CD4-positive, alpha-beta T cell treated with Interleukin-6 at 100 ng/mL for 8 hours (primary cell): Measurements from ENCODE around the gene CNPY2.
A peak's percentile ranks its signal among the peaks of the same experiment; 100 is the strongest.
"Not testable (repeated sequence)": the region's sequence is repeated elsewhere in the genome, so short reads cannot be mapped to it uniquely, and the experiment has no call there.

Experiments
- DNase-seq: peaks from one replicate; pipeline ENCODE4 v3.0.0-alpha.2; 2020; ENCODE audit warnings: mixed read lengths, low spot score

The CNPY2 gene

DNA sequence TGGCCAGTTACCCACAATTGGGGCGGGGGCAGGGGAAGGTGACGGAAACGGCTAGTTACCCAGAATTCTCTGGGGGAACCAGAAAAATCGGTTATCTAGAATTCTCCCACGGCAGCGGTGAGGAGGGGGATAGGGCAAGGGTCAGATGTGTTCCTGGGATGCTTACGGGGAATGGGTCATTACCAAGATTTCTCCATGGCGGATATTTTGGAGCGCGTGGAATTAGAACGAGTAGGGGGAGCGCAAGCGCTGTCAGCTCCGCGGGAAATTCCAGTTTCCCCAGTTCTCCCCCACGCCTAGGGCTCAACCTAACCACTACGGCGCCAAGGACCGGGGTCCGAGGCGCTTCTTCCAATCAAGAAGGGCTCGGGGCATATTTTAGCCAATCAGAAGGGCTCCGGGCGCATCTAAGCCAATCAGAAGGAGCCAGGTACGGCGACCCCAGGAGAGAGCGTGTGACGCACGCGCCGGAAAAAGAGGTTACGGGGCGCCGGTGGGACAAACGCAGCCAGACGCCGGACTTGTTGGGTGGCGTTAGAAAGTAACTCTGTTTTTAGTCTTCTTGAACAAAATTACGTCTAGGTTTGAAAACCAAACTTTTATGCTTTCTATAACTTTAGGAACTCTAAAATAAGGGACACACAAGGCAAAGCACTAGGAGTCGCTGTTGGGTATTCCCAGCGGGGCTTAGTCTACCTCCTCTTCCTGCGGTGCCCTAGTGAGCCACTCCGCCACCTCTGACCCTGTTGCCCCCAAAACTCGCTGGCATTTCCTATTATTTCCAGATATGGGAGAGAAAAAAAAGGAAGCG lies 18.1 kb upstream of the CNPY2 start, which contains the start of gene PAN2:
Gene PAN2 (minus strand): TSS at position 322 of the 811 bp plus-strand sequence. CDS start 906 bp downstream, outside the sequence.
- DNase-seq: peak; percentile 94

DNA sequence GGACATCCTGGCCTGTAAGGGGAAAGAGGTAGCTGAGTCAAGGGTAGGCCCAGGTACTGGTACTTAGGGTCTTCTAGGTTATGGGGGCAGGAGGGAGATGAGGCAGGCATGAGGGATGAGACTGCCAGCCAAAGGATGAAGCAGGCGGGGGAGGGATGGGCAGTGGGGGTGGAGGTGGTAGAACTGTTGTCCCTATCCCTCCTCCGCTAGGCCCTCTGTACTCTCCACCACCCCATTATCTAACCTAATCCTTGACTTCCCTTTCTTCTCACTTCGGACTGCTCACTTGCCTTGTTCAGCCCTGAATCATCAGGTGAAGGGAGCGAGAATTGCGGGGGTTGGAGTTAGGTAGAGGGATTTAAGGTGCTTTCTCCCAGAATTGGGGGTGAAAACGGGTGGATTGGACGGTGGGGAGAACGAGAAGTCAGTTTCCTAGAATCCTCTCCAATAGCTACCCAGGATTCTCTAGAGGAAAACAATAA lies 17.4 kb upstream of the CNPY2 start:
- DNase-seq: no peak

- DNase-seq: no peak
Measured at GRCh38 chr12:56332512-56333196, 16.9 kb upstream of the CNPY2 start.

DNA sequence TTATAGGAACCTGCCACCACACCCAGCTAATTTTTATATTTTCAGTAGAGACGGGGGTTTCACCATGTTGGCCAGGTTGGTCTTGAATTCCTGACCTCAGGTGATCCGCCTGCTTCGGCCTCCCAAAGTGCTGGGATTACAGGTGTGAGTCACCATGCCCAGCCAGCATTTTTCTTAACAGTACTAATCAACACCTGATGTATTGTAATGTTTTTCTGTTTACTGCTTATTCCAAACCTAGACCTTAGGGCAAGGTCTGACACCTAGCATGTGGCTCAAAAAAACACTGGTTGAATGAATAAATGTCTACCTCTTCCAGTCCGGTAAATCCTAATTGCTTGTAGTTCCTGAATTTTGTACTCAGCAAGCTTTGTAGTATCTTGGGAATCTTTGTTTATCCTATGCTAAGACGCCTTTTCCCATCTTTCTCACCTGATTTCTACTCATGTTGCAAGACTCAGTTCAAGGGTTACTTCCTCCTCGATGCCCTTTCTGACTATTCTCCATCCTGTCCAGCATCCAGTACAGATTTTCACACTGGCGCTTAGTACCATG lies 15.2 kb upstream of the CNPY2 start:
- DNase-seq: no peak

GRCh38 chr12:56326533-56326932 lies 10.7 kb upstream of the CNPY2 start:
- no peak for DNase-seq

DNA sequence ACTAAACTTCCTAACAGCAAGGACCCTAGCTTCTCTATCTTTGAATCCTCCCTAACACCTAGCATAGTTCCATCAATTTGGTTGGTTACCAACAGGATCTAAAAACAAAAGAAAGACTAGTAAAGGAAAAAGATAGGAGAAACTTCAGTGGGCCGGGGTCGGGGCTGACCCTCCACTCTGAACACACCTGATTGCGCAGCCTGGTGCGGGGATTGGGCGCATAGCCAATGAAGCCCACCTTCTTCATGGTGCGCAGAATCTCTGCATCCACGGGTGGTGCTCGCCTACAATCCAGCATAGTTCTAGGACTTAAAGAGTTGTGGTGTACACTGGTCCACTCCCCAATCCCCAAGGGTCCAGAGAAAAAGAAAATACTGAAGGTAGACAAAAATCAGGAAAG lies 10.3 kb upstream of the CNPY2 start:
- no peak for DNase-seq

DNA sequence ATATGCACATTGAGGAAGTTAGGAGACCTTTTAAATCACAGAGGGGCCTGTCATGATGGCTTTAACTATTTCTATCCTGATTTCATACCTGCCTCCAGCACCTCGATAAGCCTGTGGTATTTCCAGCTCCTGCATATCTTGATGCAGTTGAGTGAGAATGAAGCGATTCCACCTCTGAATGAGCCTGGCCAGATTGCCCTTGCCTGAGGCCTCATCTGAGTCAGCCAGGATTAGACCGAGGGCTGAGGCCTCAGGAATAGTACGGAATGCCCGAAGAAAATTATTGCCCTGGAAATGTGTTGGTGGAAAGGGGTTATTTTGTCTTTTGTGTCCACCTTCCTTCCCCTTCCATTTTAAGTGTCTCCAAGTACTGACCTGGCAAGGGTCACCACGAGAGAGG lies 8.4 kb upstream of the CNPY2 start:
- no peak for DNase-seq

DNA sequence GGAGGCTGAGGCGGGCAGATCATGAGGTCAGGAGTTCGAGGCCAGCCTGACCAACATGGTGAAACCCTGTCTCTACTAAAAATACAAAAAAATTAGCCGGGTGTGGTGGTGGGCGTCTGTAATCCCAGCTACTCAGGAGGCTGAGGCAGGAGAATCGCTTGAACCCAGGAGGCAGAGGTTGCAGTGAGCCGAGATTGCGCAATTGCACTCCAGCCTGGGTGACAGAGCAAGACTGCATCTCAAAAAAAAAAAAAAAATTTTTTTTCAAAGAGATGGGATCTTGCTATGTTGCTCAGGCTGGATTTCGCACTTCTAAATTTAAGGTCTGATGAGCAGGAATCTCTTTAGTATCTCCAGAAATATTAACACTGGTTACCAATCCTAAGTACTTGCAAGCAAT lies 5.8 kb upstream of the CNPY2 start:
- not testable (repeated sequence) for DNase-seq

DNA sequence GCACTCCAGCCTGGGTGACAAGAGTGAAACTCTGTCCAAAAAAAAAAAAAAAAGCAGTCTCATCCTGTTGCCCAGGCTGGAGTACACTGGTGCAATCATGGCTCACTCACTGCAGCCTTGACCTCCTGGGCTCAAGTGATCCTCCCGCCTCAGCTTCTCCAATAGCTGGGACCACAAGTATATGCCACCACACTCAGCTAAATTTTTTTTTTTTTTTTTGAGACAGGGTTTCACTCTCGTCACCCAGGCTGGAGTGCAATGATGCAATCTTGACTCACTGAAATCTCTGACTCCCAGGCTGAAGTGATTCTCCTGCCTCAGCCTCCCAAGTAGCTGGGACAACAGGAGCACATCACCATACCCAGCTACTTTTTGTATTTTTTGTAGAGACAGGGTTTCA lies 5.2 kb upstream of the CNPY2 start:
- DNase-seq: no peak

DNA sequence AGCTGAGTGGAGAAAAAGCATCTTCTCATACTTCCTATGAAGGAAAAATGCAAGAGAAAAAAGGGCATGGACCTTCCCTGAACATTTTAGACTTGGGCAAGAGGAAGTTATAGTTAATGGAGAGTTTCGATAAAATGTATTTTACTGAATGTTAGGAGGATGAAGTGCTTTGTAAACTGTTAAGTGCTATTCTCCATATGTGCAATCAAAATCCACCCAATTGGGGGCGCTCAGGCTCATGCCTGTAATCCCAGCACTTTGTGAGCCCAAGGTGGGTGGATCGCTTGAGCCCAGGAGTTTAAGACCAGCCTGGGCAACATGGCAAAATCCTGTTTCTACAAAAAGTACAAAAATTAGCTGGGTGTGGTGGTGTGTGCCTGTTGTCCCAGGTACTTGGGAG lies 1.9 kb upstream of the CNPY2 start:
- DNase-seq: no peak

DNA sequence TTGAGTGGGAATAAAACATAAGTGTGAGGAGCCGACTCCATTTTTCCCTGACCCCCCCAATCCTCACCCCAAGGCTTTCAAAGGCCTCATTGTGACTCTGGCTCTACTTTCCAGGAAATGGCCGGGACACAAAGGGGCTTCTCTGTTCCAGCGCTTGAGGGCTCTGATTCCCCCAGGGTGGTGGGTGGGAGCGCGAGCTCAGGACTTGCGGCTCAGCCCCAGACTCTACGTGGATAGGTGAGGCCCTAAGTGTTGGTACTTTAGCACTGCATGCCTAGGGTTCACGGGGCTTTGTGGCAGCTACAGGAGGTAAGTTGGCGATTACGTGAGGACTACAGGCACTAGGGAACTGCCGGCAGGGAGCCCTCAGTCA lies 553 bp downstream of the CNPY2 start:
- no peak for DNase-seq

DNA sequence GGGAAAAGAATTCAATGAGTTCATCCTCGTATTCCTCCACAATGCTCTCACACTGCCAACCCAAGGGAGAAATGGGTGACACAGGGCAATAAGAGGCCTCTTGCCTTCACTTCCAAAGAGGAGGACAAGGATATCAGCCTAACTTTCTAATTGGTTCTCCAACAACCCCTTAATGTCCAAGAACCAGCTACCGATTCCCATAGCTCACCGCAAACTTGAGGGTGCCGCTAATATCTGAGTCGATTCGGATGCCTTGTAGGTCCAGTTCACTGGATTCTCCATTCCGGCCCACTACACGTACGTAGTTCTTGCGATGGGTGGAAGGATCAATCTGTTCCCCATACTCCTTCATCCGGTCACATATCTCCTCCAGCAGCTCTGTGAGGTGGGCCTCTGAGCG lies 4.8 kb downstream of the CNPY2 start:
- DNase-seq: no peak

DNA sequence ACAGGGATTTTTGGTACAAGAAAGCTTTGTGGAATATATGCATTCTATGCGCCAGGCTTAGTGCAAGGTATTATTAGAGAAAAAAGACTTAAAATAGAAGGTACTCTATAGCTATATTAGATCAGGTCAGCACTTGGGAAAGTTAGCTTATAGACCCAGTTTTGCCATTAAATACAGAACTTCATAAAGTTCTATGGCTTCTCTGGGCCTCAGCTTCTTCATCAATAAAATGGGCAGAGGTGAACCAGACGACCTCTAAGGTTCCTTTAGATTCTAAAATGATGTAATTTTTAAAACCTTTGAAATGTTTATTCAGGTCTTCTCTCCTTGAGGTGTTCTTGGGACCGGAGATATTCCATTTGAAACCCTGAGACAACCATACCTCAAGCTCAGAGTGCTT lies 7.1 kb downstream of the CNPY2 start:
- DNase-seq: no peak

DNA sequence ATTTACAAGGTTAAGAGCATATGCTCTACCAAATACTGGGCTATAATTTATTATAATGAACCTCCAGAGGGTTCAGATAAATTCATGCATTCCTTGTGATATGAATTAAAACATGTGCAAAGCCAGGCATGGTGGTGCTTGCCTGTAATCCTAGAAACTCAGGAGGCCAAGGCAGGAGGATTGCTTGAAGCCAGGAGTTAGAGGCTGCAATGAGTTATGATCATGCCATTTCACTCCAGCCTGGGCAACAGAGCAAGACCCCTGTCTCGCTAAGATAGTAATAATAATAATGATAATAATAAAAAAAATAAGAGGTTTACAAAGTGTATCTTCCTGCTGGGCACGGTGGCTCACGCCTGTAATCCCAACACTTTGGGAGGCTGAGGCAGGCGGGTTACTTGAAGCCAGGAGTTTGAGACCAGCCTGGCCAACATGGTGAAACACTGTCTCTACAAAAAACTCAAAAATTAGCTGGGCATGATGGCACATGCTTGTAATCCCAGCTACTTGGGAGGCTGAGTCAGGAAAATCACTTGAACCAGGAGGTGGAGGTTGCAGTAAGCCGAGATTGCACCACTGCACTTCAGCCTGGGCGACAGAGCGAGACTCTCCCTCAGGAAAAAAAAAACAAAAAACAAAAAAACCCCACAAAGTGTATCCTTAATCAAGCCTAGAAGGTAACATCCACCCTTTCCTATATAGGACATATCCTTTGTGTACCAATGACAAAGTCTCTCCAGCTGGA lies 8.4 kb downstream of the CNPY2 start:
- no peak for DNase-seq

GRCh38 chr12:56304872-56305590 lies 10.8 kb downstream of the CNPY2 start:
- DNase-seq: no peak

DNA sequence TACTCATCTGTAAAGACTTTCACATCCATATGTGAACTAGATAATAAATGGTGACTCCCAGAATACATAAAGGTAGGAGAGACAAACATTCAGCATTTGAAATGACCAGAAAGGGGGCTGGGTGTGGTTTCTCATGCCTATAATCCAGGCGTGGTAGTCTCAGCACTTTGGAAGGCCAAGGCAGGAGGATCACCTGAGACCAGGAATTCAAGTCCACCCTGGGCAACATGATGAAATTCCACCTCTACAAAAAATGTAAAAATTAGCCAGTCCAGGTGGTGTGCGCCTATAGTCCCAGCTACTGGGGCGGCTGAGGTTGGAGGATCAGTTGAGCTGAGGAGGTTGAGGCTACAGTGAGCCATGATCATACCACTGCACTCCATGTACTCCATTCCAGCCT lies 11.5 kb downstream of the CNPY2 start:
- DNase-seq: no peak

GRCh38 chr12:56300644-56301464 lies 14.9 kb downstream of the CNPY2 start:
- DNase-seq: no peak

DNA sequence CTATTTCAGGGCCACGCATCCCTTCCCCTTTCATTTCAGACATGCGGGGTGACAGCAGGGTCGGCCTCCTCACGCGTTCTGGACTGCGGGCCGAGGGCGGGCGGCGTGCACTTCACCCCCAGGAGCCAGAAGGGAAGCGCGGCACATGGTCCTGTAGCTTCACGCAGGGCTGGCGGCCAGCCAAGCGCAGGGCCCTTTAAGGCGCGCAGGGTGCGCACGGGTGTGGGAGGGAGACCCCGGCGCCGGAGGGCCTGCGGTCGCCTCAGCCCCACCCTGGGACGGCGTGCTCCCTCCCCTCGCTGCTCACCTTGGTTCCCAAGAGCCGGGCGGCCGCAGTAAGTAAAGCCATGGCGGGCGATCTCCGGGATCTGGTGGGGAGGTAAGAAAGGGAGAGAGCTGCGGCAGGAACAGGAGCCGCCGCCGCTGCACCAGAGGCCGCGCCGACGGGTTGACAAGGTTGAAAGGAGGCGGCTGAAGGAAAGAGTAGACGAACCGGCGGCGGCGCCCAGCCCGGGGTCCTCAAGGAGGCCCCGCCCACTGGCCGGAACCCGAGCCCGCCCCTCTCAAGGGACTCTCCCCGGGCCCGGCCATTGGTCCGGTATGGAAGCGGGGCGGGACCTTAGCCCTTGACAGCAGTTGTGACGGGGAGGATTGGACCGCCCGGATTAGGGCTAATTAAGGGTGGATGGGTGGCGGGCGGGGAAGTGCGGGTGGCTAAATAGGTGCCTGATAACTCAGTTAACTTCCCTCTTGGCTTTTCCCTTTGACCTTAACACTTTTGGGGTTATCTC lies 15.7 kb downstream of the CNPY2 start, which contains the start of gene CS:
Gene CS (minus strand): TSS at position 478 of the 791 bp plus-strand sequence. CDS start 129 bp downstream, at position 349.
- DNase-seq: peak; percentile 99

DNA sequence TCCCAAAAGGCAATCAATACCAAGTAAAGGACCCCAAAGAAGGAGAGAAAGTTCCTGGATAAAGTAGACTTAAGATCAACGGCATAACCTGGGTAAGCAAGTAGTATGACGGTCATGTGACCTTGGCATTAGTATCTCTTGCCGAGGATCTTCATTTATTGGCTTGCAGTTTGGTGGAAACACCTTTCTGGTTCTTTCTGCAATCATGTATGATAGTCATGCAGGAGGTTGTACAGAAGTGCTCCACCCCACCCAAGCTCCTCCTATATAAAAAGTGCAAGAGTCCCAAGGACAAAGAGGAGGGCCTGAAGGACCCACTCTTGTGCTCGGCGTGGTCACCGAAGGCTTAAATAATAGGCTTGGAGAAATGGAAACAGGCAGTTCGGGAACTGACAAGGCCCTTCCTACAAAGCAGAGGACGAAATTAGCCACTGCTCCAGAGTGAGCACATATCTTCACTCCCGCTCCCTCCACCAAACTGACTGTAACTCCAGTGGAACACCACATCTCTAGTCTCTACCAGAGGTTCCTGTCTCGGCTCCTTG lies 16.4 kb downstream of the CNPY2 start:
- DNase-seq: peak; percentile 31

GRCh38 chr12:56298828-56299227 lies 17.0 kb downstream of the CNPY2 start:
- no peak for DNase-seq
